Stomach (tissue), 4 donors: Measurements from ENCODE around the gene KCNMB3.

Source experiments
- EP300 ChIP-seq: sonication (generic); formaldehyde crosslinking; IDR thresholded peaks from one replicate; pipeline ENCODE4 v1.6.1; 2017; ENCODE audit warnings: antibody characterized with exemption
- TF ChIP-seq, protein P1 (sequence below), 7 experiments: fragments of 450-650 bp in 4 of 7; fragments of 200-600 bp in 3 of 7; sonication (generic) in 3 of 7; IDR thresholded peaks; one replicate each; pipeline ENCODE4 v1.5.1; 2016 to 2019; ENCODE audit warnings: antibody characterized with exemption in 7 of 7, control low read depth in 2 of 7, mild to moderate bottlenecking in 1 of 7

DNA sequence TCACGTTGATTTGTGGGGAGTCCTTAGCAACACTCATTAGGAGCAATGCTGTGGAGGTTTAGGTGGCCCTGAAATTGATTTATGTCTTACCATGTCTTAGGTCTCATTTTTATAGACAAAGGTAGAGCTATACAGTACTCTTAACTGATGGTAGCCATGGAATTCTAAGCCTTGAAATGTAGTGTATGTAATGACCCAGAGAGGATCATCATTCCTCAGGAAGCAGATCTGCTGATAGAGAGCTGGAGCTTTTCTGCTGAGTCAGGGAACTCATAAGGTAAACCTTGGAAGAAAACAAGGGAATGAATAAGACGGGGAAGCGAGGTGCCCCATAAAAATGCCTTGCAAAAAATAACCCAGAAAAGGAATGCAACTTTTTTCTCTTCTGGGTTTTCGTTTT is 37.9 kb upstream of the KCNMB3 start:
- TF ChIP-seq EP300: no peak
- TF ChIP-seq, protein P1, sequence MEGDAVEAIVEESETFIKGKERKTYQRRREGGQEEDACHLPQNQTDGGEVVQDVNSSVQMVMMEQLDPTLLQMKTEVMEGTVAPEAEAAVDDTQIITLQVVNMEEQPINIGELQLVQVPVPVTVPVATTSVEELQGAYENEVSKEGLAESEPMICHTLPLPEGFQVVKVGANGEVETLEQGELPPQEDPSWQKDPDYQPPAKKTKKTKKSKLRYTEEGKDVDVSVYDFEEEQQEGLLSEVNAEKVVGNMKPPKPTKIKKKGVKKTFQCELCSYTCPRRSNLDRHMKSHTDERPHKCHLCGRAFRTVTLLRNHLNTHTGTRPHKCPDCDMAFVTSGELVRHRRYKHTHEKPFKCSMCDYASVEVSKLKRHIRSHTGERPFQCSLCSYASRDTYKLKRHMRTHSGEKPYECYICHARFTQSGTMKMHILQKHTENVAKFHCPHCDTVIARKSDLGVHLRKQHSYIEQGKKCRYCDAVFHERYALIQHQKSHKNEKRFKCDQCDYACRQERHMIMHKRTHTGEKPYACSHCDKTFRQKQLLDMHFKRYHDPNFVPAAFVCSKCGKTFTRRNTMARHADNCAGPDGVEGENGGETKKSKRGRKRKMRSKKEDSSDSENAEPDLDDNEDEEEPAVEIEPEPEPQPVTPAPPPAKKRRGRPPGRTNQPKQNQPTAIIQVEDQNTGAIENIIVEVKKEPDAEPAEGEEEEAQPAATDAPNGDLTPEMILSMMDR (IDR thresholded peaks at IDR 0.05): no peak
